Astrocyte of the spinal cord (primary cell): ENCODE measurements around the gene NFX1.
"Not testable (repeated sequence)": the region's sequence is repeated elsewhere in the genome, so short reads cannot be mapped to it uniquely, and the experiment has no call there.

ENCODE experiments used
- DNase-seq: peaks from one replicate; pipeline ENCODE4 v3.0.0; 2011; ENCODE audit warnings: low read depth, low spot score
- H3K4me3 ChIP-seq: 2 replicates; pipeline ENCODE4 v1.5.1; 2011; ENCODE audit warnings: low read depth, mild to moderate bottlenecking, low read length, moderate library complexity
- in situ Hi-C: cut with HindIII; loops from 2 replicates; pipeline ENCODE4 v1.10.0; 2017; ENCODE audit warnings: low sequenced_read_pairs
- TF ChIP-seq, protein P1 (sequence below): IDR thresholded peaks from 2 replicates; pipeline ENCODE4 v1.5.1; 2012; ENCODE audit warnings: low read depth, mild to moderate bottlenecking, low read length, inconsistent platforms

NFX1 gene

DNA sequence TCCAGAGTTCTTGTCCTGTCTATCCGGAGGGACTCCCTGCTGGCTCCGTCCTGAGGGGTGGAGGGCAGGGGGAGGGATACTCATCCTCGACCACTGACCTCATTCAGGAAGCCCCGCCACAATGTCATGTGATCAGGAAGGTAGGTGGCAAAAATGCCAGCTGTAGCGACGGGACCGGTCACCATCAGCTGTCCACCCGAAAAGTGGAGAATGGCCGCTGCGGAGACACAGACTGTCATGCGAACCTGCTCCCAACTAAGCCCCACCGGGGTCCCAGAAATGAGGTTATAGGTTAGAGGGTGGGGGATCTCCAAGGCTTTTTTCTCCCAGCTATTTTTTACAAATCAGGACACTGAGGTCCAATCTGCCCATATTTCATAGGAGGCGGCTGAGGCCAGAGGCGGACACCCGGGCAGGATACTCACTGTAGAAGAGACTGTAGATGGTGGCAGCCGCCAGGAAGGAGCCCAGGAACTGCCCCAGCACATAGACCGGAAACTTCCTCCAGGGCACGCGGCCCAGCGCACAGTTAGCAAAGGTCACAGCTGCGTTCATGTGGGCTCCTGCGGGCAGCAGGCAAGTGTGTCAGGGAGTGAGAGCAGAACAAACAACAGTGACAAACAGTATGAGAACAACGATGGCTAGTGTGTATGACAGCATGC, 95.8 kb downstream of the NFX1 start:
- H3K4me3 ChIP-seq, in situ Hi-C loops, DNase-seq: not testable (repeated sequence)

GRCh38 chr9:33386641-33386996, 96.3 kb downstream of the NFX1 start:
- DNase-seq, in situ Hi-C loops, H3K4me3 ChIP-seq: not testable (repeated sequence)

- in situ Hi-C loops = not testable (repeated sequence)
Observed at GRCh38 chr9:33386998-33387397, 96.7 kb downstream of the NFX1 start.

DNA sequence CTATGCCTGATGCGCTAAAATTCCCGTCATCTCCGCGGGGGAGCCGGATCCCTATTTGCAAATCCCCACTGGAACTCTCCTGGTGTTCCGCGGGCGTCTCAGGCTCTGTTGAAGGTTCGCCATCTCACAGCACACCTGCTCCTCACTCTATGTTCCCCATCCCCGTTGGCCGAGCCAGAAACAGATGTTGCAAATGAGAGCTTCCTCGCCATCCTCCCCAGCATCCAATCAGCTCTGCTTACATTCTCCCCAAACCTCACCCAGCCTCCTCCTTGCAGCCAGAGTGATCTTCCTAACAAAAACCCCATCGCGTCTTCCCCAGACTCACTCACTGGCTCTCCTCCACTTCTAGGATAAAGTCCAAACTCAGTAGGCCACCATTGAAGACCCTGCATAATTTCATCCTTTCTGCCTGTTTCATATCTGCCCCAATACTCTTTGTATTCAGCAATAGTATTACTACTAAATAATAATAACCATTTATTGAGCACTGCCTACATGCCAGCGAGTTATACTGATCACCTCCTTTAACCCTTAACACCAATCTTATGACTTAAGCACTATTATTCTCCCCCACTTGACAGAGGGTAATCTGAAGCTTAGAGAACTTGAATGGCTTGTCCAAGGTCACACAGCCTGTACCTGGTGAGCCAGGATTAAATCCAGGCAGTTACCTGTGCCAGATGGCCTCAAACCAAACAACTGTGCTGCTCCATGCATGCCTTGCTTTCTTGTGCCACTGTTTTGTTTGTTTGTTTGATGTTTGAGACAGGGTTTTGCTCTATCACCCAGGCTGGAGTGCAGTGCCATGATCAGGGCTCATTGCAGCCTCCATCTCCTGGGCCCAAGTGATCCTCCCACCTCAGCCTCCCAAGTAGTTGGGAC, 98.0 kb downstream of the NFX1 start:
- TF ChIP-seq, protein P1, sequence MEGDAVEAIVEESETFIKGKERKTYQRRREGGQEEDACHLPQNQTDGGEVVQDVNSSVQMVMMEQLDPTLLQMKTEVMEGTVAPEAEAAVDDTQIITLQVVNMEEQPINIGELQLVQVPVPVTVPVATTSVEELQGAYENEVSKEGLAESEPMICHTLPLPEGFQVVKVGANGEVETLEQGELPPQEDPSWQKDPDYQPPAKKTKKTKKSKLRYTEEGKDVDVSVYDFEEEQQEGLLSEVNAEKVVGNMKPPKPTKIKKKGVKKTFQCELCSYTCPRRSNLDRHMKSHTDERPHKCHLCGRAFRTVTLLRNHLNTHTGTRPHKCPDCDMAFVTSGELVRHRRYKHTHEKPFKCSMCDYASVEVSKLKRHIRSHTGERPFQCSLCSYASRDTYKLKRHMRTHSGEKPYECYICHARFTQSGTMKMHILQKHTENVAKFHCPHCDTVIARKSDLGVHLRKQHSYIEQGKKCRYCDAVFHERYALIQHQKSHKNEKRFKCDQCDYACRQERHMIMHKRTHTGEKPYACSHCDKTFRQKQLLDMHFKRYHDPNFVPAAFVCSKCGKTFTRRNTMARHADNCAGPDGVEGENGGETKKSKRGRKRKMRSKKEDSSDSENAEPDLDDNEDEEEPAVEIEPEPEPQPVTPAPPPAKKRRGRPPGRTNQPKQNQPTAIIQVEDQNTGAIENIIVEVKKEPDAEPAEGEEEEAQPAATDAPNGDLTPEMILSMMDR = no peak
- in situ Hi-C loops = no loop called here
- H3K4me3 ChIP-seq = no peak overlapping the region
- DNase-seq = no peak

More at GRCh38 chr9:33386998-33387397, 96.7 kb downstream of the NFX1 start:
- DNase-seq, H3K4me3 ChIP-seq: not testable (repeated sequence)

- H3K4me3 ChIP-seq, in situ Hi-C loops: not testable (repeated sequence)
- peak; percentile 87 for DNase-seq
Observed at GRCh38 chr9:33391111-33391771, 100.9 kb downstream of the NFX1 start.

- in situ Hi-C loops, H3K4me3 ChIP-seq, DNase-seq: not testable (repeated sequence)
Observed at GRCh38 chr9:33392591-33393021, 102.3 kb downstream of the NFX1 start.

GRCh38 chr9:33393581-33393980, 103.3 kb downstream of the NFX1 start:
- H3K4me3 ChIP-seq = no peak overlapping the region
- DNase-seq = no peak
- TF ChIP-seq, protein P1 = no peak
- in situ Hi-C loops = no loop called here

- H3K4me3 ChIP-seq, DNase-seq, in situ Hi-C loops: not testable (repeated sequence)
Observed at GRCh38 chr9:33393986-33394385, 103.7 kb downstream of the NFX1 start.

GRCh38 chr9:33395159-33395879, 105.0 kb downstream of the NFX1 start:
- in situ Hi-C loops, H3K4me3 ChIP-seq, DNase-seq: not testable (repeated sequence)

GRCh38 chr9:33397801-33398200, 107.5 kb downstream of the NFX1 start:
- H3K4me3 ChIP-seq, DNase-seq, in situ Hi-C loops: not testable (repeated sequence)

DNA sequence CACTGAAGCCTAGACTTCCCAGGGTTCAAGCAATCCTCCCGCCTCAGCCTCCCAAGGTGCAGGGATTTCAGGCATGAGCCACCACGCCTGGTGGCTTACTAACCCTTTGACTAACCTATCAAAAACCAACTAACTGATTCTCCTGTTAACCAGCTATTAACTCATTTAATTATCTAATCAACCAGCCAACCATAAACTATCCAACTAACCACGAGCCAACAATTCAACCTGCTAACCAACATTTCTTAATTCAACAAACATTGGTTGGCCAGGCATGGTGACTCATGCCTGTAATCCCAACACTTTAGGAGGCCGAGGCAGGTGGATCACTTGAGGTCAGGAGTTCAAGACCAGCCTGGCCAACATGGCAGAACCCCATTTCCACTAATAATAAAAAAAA, 108.7 kb downstream of the NFX1 start:
- H3K4me3 ChIP-seq, DNase-seq, in situ Hi-C loops: not testable (repeated sequence)

GRCh38 chr9:33401809-33402208, 111.5 kb downstream of the NFX1 start:
- H3K4me3 ChIP-seq, in situ Hi-C loops, DNase-seq: not testable (repeated sequence)

DNA sequence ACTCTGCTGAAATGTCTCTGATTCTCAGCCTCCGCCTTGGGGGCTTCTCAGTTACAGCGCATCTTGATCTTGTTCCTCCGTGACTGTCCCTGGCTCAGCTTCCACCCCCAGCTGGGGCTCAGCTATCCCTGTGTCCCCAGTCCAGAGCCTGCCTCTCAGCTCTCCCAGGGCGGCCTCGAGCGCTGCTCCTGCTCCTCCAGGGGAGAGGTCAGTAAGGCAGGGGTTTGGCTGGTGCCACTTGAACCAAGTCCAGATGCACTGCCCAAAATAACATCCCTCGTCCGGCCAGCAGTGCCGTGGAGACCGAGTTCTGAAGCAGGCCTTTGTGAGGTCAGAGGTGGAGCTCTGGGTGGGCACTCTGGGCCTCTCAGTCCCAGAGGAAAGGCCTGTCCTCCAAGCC, 112.1 kb downstream of the NFX1 start, which contains the start of gene AQP7:
Gene AQP7, minus strand, starts transcription at position 198 of the 400 bp plus-strand sequence. CDS start 1,306 bp downstream, outside the sequence.
- in situ Hi-C loops, DNase-seq, H3K4me3 ChIP-seq: not testable (repeated sequence)
